Smooth muscle cell (in vitro differentiated cells): ENCODE results near the gene RFPL4AL1. TPM values are rescaled to one million over a fixed set of nuclear protein-coding genes. Genes with fewer than 3 reads are reported as not detected.

ENCODE experiments used
- DNase-seq: peaks from one replicate; lab custom pipeline; 2025; ENCODE audit not compliant: unreplicated experiment; lab: John Stamatoyannopoulos, UW
- H2AFZ ChIP-seq: fragments of 200-600 bp; sonication (generic); 2 replicates; pipeline ENCODE4 v1.6.0; 2016; ENCODE audit warnings: antibody characterized with exemption, low read depth, mild to moderate bottlenecking
- H3F3A ChIP-seq: fragments of 200-600 bp; sonication (generic); 2 replicates; pipeline ENCODE4 v1.6.0; 2017; ENCODE audit warnings: antibody characterized with exemption, low read depth
- H3K27ac ChIP-seq: fragments of 200-600 bp; sonication (generic); 2 replicates; pipeline ENCODE4 v1.5.1; 2016; ENCODE audit warnings: low read depth, mild to moderate bottlenecking
- H3K27me3 ChIP-seq: fragments of 200-600 bp; sonication (generic); 2 replicates; pipeline ENCODE4 v1.6.1; 2016; ENCODE audit warnings: low read depth, mild to moderate bottlenecking
- H3K36me3 ChIP-seq: fragments of 200-600 bp; sonication (generic); 2 replicates; pipeline ENCODE4 v1.5.1; 2016; ENCODE audit warnings: low read depth
- H3K4me1 ChIP-seq: fragments of 200-600 bp; sonication (generic); 2 replicates; pipeline ENCODE4 v1.5.1; 2016; ENCODE audit warnings: low read depth
- H3K4me2 ChIP-seq: fragments of 200-600 bp; sonication (generic); 2 replicates; pipeline ENCODE4 v1.6.0; 2016; ENCODE audit warnings: mild to moderate bottlenecking
- H3K4me3 ChIP-seq: fragments of 200-600 bp; sonication (generic); 2 replicates; pipeline ENCODE4 v1.5.1; 2016; ENCODE audit warnings: mild to moderate bottlenecking
- H3K79me2 ChIP-seq: fragments of 200-600 bp; sonication (generic); 2 replicates; pipeline ENCODE4 v1.6.0; 2016; ENCODE audit warnings: low read depth, mild to moderate bottlenecking
- H3K9ac ChIP-seq: fragments of 200-600 bp; sonication (generic); 2 replicates; pipeline ENCODE4 v1.6.0; 2016; ENCODE audit warnings: low read depth
- H3K9me3 ChIP-seq: fragments of 200-600 bp; sonication (generic); replicated peaks from 2 replicates; pipeline ENCODE4 v1.5.1; 2016; ENCODE audit warnings: low read depth
- H4K20me1 ChIP-seq: fragments of 200-600 bp; sonication (generic); 2 replicates; pipeline ENCODE4 v1.6.0; 2016; ENCODE audit warnings: low read depth
- CTCF ChIP-seq: fragments of 200-600 bp; sonication (generic); IDR thresholded peaks from 2 replicates; pipeline ENCODE4 v1.5.1; 2017; ENCODE audit warnings: borderline replicate concordance, mild to moderate bottlenecking, antibody characterized with exemption; ENCODE audit not compliant: insufficient read depth, poor library complexity, severe bottlenecking
- WGBS: methylation state at CpG from one replicate; pipeline ENCODE4 v1.1.7; 2016; ENCODE audit warnings: low lambda C conversion rate; 5-methylcytosine and 5-hydroxymethylcytosine counted together
- polyA plus RNA-seq: library from polyadenylated mRNA; unstranded; fragments of >200 nt; fragmentation: Nextera tagmentation; extraction: Ambion mirVana; gene quantifications from 2 replicates; pipeline ENCODE4 v1.2.1, GENCODE V29; 2016
- total RNA-seq: library from RNA; depleted of rRNA; stranded (reverse); fragments of >200 nt; gene quantifications from 2 replicates; pipeline ENCODE4 v1.2.3, GENCODE V29; 2014

RFPL4AL1 gene
- total and polyA plus RNA-seq, 2 experiments from 2014 or later: not detected

DNA sequence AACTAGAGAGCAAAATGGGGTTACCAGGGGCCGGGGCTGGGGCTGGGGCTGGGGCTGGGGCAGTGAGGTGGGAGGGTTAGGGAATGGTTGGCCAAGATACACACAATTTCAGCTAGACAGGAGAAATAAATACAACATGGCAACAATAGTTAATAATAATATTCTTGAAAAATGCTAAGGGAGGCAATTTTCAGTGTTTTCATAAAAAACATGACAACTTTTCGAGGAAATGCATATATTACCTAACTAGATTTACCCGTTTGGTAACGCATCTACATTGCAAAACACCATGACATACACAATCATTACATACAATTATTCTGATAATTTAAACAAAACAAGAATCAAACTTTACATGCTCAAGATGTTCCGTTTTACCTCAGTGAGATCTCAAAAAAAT is 12.2 kb downstream of the RFPL4AL1 start:
- H4K20me1 ChIP-seq: no peaks in the 10 kb centered on the region
- WGBS: 65% methylated on average over 5 of the region's 5 CpGs
- no peak overlapping the region for H3K27ac ChIP-seq
- H2AFZ ChIP-seq: no peak overlapping the region
- H3K9me3 ChIP-seq: no peaks in the 10 kb centered on the region
- H3K36me3 ChIP-seq: no peaks in the 10 kb centered on the region
- TF ChIP-seq CTCF: no peak
- H3K4me1 ChIP-seq: no peaks in the 10 kb centered on the region
- H3K4me3 ChIP-seq: no peak overlapping the region
- H3K9ac ChIP-seq: no peak overlapping the region
- DNase-seq: no peak
- H3K79me2 ChIP-seq: no peaks in the 10 kb centered on the region
- no peaks in the 10 kb centered on the region for H3F3A ChIP-seq
- no peak overlapping the region for H3K4me2 ChIP-seq
- H3K27me3 ChIP-seq: no peaks in the 10 kb centered on the region

- H4K20me1 ChIP-seq: no peaks in the 10 kb centered on the region
- no peak overlapping the region for H2AFZ ChIP-seq
- H3F3A ChIP-seq: no peaks in the 10 kb centered on the region
- H3K4me1 ChIP-seq: no peaks in the 10 kb centered on the region
- H3K79me2 ChIP-seq: no peaks in the 10 kb centered on the region
- no peak overlapping the region for H3K4me3 ChIP-seq
- no peak overlapping the region for H3K4me2 ChIP-seq
- no peaks in the 10 kb centered on the region for H3K36me3 ChIP-seq
- no peak overlapping the region for H3K9ac ChIP-seq
- no peak for TF ChIP-seq CTCF
- no peaks in the 10 kb centered on the region for H3K27me3 ChIP-seq
- H3K27ac ChIP-seq: no peak overlapping the region
- no peak for DNase-seq
- peaks cover 3% of the 10 kb centered on the region for H3K9me3 ChIP-seq
- 82% methylated on average over 11 of the region's 11 CpGs for WGBS
Measured at GRCh38 chr19:55795021-55795420, 26.1 kb downstream of the RFPL4AL1 start.

- H3F3A ChIP-seq: no peaks in the 10 kb centered on the region
- H3K4me3 ChIP-seq: no peak overlapping the region
- no peaks in the 10 kb centered on the region for H3K79me2 ChIP-seq
- no peak overlapping the region for H3K4me2 ChIP-seq
- H2AFZ ChIP-seq: no peak overlapping the region
- WGBS: 56% methylated on average over 7 of the region's 7 CpGs
- H4K20me1 ChIP-seq: no peaks in the 10 kb centered on the region
- TF ChIP-seq CTCF: no peak
- H3K36me3 ChIP-seq: no peaks in the 10 kb centered on the region
- no peaks in the 10 kb centered on the region for H3K27me3 ChIP-seq
- no peak overlapping the region for H3K9ac ChIP-seq
- peaks cover 5% of the 10 kb centered on the region for H3K9me3 ChIP-seq
- DNase-seq: no peak
- H3K27ac ChIP-seq: no peak overlapping the region
- H3K4me1 ChIP-seq: no peaks in the 10 kb centered on the region
Measured at GRCh38 chr19:55801416-55801815, 32.5 kb downstream of the RFPL4AL1 start.

DNA sequence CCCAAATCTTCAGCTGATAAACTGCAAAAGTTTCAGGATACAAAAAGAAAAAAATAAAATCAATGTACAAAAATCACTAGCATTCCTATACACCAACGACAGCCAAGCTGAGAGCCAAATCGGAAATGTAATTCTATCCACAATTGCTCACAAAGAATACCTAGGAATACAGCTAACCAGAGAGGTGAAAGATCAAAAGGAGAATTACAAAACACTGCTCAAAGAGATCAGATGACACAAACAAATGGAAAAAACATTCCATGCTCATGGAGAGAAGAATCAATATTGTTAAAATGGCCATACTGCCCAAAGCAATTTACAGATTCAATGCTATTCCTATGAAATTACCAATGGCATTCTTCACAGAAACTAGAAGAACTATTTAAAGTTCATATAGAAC is 33.4 kb downstream of the RFPL4AL1 start:
- Histone ChIP-seq H3K4me1 (no peaks in the 10 kb centered on the region), H3F3A (no peaks in the 10 kb centered on the region), H3K4me2 (no peak overlapping the region), H4K20me1 (no peaks in the 10 kb centered on the region), H3K79me2 (no peaks in the 10 kb centered on the region), H3K27me3 (no peaks in the 10 kb centered on the region), H3K9ac (no peak overlapping the region), H3K9me3 (peaks cover 5% of the 10 kb centered on the region), H3K36me3 (no peaks in the 10 kb centered on the region), H3K4me3 (no peak overlapping the region), H2AFZ (no peak overlapping the region), H3K27ac (no peak overlapping the region)
- no peak for TF ChIP-seq CTCF
- DNase-seq: no peak
- WGBS: 67% methylated on average over 2 of the region's 2 CpGs
